GM12878 (cell line): ENCODE results near the gene ACE. TPM values are rescaled to one million over a fixed set of nuclear protein-coding genes. Genes with fewer than 3 reads are reported as not detected.

ENCODE experiments used
- EED ChIP-seq: sonication (generic); IDR thresholded peaks from 2 replicates; pipeline ENCODE4 v1.6.1; 2016; ENCODE audit warnings: antibody characterized with exemption, low read depth
- EGR1 ChIP-seq, 2 experiments: IDR thresholded peaks; 1 replicate in 1 of 2; 2 replicates in 1 of 2; pipeline ENCODE4 v1.6.1; 2011 to 2012; ENCODE audit warnings: low read depth in 2 of 2, low read length in 2 of 2, borderline replicate concordance in 1 of 2, mild to moderate bottlenecking in 1 of 2, moderate library complexity in 1 of 2
- FOXK2 ChIP-seq: fragments of 450-650 bp; IDR thresholded peaks from 2 replicates; pipeline ENCODE4 v1.6.1; 2017; ENCODE audit warnings: mild to moderate bottlenecking, moderate library complexity
- IKZF2 ChIP-seq, 2 experiments: fragments of 450-650 bp; IDR thresholded peaks; 2 replicates each; pipeline ENCODE4 v1.6.1; 2017; ENCODE audit warnings: mild to moderate bottlenecking in 2 of 2, moderate library complexity in 2 of 2
- JUNB ChIP-seq: IDR thresholded peaks from 2 replicates; pipeline ENCODE4 v1.6.1; 2016; ENCODE audit warnings: antibody characterized with exemption, mild to moderate bottlenecking
- MAX ChIP-seq: IDR thresholded peaks from 2 replicates; pipeline ENCODE4 v1.6.1; 2012; ENCODE audit warnings: low read depth, low read length, improper control_type of control experiment
- NKRF ChIP-seq: fragments of 450-650 bp; conservative IDR thresholded peaks from 2 replicates; pipeline ENCODE4 v1.6.1; 2017; ENCODE audit warnings: mild to moderate bottlenecking, moderate library complexity
- PAX5 ChIP-seq: IDR thresholded peaks from 2 replicates; pipeline ENCODE4 v1.6.1; 2011; ENCODE audit warnings: low read depth, low read length, borderline replicate concordance
- PKNOX1 ChIP-seq: fragments of 450-650 bp; IDR thresholded peaks from 2 replicates; pipeline ENCODE4 v1.6.1; 2016; ENCODE audit warnings: mild to moderate bottlenecking
- POU2F2 ChIP-seq: IDR thresholded peaks from 3 replicates; pipeline ENCODE4 v1.6.1; 2011; ENCODE audit warnings: low read depth, mild to moderate bottlenecking, low read length, borderline replicate concordance
- RB1 ChIP-seq: fragments of 450-650 bp; formaldehyde crosslinking; IDR thresholded peaks from 2 replicates; pipeline ENCODE4 v1.6.1; 2017; ENCODE audit warnings: mild to moderate bottlenecking, borderline replicate concordance
- SP1 ChIP-seq: IDR thresholded peaks from one replicate; pipeline ENCODE4 v1.6.1; 2011; ENCODE audit warnings: low read depth, low read length
- SRF ChIP-seq, 2 experiments: IDR thresholded peaks; 2 replicates each; pipeline ENCODE4 v1.6.1; 2011; ENCODE audit warnings: low read depth in 2 of 2, low read length in 2 of 2, mild to moderate bottlenecking in 1 of 2, moderate library complexity in 1 of 2
- TAF1 ChIP-seq: IDR thresholded peaks from 2 replicates; pipeline ENCODE4 v1.6.1; 2011; ENCODE audit warnings: mild to moderate bottlenecking, low read depth, low read length, borderline replicate concordance
- WRNIP1 ChIP-seq: IDR thresholded peaks from 2 replicates; pipeline ENCODE4 v1.6.1; 2011; ENCODE audit warnings: low read depth, low read length, improper control_type of control experiment, borderline replicate concordance
- ZNF274 ChIP-seq: IDR thresholded peaks from one replicate; pipeline ENCODE4 v1.8.0; 2011; ENCODE audit not compliant: insufficient read length, insufficient read depth
- ZNF384 ChIP-seq: IDR thresholded peaks from 2 replicates; pipeline ENCODE4 v1.6.1; 2012; ENCODE audit warnings: low read depth, mild to moderate bottlenecking, low read length, improper control_type of control experiment, borderline replicate concordance
- ZSCAN29 ChIP-seq: fragments of 450-650 bp; IDR thresholded peaks from 2 replicates; pipeline ENCODE4 v1.6.1; 2017; ENCODE audit warnings: mild to moderate bottlenecking, moderate library complexity
- ZZZ3 ChIP-seq: IDR thresholded peaks from 2 replicates; pipeline ENCODE4 v1.6.1; 2011; ENCODE audit warnings: low read depth; ENCODE audit not compliant: control insufficient read depth, insufficient read length
- polyA plus RNA-seq, 11 experiments: library from polyadenylated mRNA; depleted of rRNA in 4 of 11; unstranded in 6 of 11; stranded (reverse) in 5 of 11; fragments of >200 nt; fragmentation: Nextera tagmentation in 4 of 11; fragmentation: Illumina TruSeq in 1 of 11; extraction: Ambion mirVana in 4 of 11; extraction: Trizol in 1 of 11; gene quantifications; 1 replicate in 1 of 11; 2 replicates in 10 of 11; pipeline versions ENCODE4 v1.2.1 to v1.2.3, GENCODE V29; 2011 to 2016; ENCODE audit warnings: inconsistent platforms in 2 of 11, missing spikeins in 2 of 11, low read depth in 1 of 11
- total RNA-seq, 4 experiments: library from RNA; depleted of rRNA in 3 of 4; stranded (reverse); fragments of >200 nt in 3 of 4; fragmentation: Illumina TruSeq in 1 of 4; extraction: Trizol in 1 of 4; gene quantifications; 2 replicates each; pipeline versions ENCODE4 v1.2.1 to v1.2.3, GENCODE V29; 2013 to 2021
- TF ChIP-seq, protein P1 (sequence below): fragments of 450-650 bp; formaldehyde crosslinking; IDR thresholded peaks from 2 replicates; pipeline ENCODE4 v1.4.0; 2022; ENCODE audit warnings: mild to moderate bottlenecking, moderate library complexity
- TF ChIP-seq, protein P2 (sequence below), 3 experiments: IDR thresholded peaks in 2 of 3; conservative IDR thresholded peaks in 1 of 3; 2 replicates each; pipeline ENCODE4 v1.5.1; 2011; ENCODE audit warnings: low read depth in 3 of 3, low read length in 3 of 3, mild to moderate bottlenecking in 3 of 3, control low read depth in 2 of 3, moderate library complexity in 2 of 3, inconsistent platforms in 1 of 3, mixed read lengths in 1 of 3; ENCODE audit not compliant: control insufficient read depth in 2 of 3, insufficient read depth in 1 of 3; ENCODE audit errors: extremely low read depth in 1 of 3

ACE gene
- total and polyA plus RNA-seq, 10 of the 15 experiments (the other 5 are each of a cell fraction or from before 2014, with no cell fraction given): 0.46 TPM; not detected in 9

DNA sequence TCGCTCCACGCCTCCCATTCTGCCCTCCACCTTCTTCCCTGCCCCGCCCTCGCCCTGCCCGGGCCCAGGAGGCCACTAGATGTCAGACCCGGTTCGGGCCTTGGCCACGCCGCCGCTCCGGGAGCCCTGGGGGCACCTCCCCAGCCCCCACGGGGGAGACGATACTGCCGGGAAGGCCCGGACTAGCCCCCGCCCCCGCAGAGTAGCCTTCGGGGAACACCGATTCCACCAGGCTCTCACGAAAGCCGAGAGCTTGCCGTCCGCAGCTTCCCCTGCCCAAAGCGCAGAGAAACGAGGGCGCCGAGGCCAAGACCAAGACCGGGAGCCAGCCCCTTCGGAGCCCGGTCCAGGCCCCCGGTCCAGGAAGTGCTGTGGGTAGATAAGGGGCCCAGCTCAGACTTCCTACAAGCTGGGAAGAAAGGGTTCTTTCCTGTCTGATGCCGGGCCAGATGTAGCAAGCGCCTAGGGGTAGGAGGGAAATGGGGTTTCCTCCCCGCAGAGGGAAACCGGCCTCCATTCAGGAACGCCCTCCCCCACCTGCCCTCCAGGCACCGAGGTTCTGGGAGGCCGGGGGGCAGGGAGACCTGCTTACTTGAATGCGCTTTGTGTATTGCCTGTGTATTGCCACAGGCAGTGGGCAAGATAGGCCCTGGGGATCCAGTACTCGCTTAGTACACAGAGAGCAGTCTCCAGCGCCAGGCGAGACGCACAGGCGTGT, 29.9 kb upstream of the ACE start (continued):
- TF ChIP-seq MAX: no peak
- TF ChIP-seq RB1: no peak; the same call in 1 of the 2 replicates
- no peak for TF ChIP-seq WRNIP1
- no peak for TF ChIP-seq ZZZ3
- no peak for TF ChIP-seq ZSCAN29
- no peak for TF ChIP-seq SP1
- TF ChIP-seq EED: peak; percentile 34; the same call in 1 of the 2 replicates
- no peak for TF ChIP-seq POU2F2
- TF ChIP-seq JUNB: no peak
- peak; percentile 33 to 70; a peak in 3 of 4 replicates for TF ChIP-seq IKZF2 (IDR thresholded peaks at IDR 0.05)
- TF ChIP-seq ZNF274: no peak
- TF ChIP-seq ZNF384: no peak
- 0 out of 2 replicates have a peak, but pooled peaks have one; percentile 14 for TF ChIP-seq PAX5
- TF ChIP-seq TAF1: 0 out of 2 replicates have a peak, but pooled peaks have one; percentile 6
- TF ChIP-seq, protein P1, sequence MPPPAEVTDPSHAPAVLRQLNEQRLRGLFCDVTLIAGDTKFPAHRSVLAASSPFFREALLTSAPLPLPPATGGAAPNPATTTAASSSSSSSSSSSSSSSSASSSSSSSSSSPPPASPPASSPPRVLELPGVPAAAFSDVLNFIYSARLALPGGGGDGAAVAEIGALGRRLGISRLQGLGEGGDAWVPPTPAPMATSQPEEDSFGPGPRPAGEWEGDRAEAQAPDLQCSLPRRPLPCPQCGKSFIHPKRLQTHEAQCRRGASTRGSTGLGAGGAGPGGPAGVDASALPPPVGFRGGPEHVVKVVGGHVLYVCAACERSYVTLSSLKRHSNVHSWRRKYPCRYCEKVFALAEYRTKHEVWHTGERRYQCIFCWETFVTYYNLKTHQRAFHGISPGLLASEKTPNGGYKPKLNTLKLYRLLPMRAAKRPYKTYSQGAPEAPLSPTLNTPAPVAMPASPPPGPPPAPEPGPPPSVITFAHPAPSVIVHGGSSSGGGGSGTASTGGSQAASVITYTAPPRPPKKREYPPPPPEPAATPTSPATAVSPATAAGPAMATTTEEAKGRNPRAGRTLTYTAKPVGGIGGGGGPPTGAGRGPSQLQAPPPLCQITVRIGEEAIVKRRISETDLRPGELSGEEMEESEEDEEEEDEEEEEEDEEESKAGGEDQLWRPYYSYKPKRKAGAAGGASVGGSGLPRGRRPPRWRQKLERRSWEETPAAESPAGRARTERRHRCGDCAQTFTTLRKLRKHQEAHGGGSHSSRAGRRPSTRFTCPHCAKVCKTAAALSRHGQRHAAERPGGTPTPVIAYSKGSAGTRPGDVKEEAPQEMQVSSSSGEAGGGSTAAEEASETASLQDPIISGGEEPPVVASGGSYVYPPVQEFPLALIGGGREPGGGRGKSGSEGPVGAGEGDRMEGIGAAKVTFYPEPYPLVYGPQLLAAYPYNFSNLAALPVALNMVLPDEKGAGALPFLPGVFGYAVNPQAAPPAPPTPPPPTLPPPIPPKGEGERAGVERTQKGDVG (CRISPR knock-in tag): no peak
- TF ChIP-seq PKNOX1: no peak
- TF ChIP-seq FOXK2: no peak
- TF ChIP-seq SRF (IDR thresholded peaks at IDR 0.05; ENCODE audit: low read depth in 2 of 2, low read length in 2 of 2): 0 out of 4 replicates have a peak, but pooled peaks of 1 of the 2 experiments have one; percentile 14
- TF ChIP-seq, protein P2, sequence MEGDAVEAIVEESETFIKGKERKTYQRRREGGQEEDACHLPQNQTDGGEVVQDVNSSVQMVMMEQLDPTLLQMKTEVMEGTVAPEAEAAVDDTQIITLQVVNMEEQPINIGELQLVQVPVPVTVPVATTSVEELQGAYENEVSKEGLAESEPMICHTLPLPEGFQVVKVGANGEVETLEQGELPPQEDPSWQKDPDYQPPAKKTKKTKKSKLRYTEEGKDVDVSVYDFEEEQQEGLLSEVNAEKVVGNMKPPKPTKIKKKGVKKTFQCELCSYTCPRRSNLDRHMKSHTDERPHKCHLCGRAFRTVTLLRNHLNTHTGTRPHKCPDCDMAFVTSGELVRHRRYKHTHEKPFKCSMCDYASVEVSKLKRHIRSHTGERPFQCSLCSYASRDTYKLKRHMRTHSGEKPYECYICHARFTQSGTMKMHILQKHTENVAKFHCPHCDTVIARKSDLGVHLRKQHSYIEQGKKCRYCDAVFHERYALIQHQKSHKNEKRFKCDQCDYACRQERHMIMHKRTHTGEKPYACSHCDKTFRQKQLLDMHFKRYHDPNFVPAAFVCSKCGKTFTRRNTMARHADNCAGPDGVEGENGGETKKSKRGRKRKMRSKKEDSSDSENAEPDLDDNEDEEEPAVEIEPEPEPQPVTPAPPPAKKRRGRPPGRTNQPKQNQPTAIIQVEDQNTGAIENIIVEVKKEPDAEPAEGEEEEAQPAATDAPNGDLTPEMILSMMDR (IDR thresholded peaks at IDR 0.05 in 2 of 3, conservative IDR thresholded peaks at IDR 0.05 in 1 of 3; ENCODE audit: control insufficient read depth in 2 of 3, extremely low read depth in 1 of 3, insufficient read depth in 1 of 3, low read depth in 3 of 3, low read length in 3 of 3): peak in 1 of 3 experiments; percentile 41; a peak in 2 of 6 replicates
- no peak for TF ChIP-seq NKRF
- TF ChIP-seq EGR1 (IDR thresholded peaks at IDR 0.05; ENCODE audit: borderline replicate concordance in 1 of 2, low read depth in 2 of 2, low read length in 2 of 2): peak in 1 of 2 experiments; percentile 95; a peak in 2 of 3 replicates
